Vagina (tissue), 2 donors: ENCODE measurements around the gene CD83. TPM values are rescaled to one million over a fixed set of nuclear protein-coding genes. Genes with fewer than 3 reads are reported as not detected.
"Not testable (repeated sequence)": the region's sequence is repeated elsewhere in the genome, so short reads cannot be mapped to it uniquely, and the experiment has no call there.

Source experiments
- DNase-seq, 2 donors: peaks; one replicate each; pipeline ENCODE4 v3.0.0-alpha.2; 2017; ENCODE audit errors: extremely low spot score in 2 of 2
- H3K27ac ChIP-seq: fragments of 200-600 bp; sonication (generic); one replicate; pipeline ENCODE4 v1.5.1; 2019
- H3K27me3 ChIP-seq: fragments of 200-600 bp; sonication (generic); one replicate; pipeline ENCODE4 v1.5.1; 2019
- H3K36me3 ChIP-seq, 2 donors: fragments of 200-600 bp; sonication (generic); one replicate each; pipeline ENCODE4 v1.5.1; 2017 to 2019
- H3K4me1 ChIP-seq: fragments of 200-600 bp; sonication (generic); one replicate; pipeline ENCODE4 v1.5.1; 2019
- H3K4me3 ChIP-seq, 2 donors: fragments of 200-600 bp; sonication (generic); 1 replicate in 1 of 2; 2 replicates in 1 of 2; pipeline ENCODE4 v1.5.1; 2016 to 2019
- H3K9me3 ChIP-seq: fragments of 200-600 bp; sonication (generic); one replicate; pipeline ENCODE4 v1.5.1; 2019
- POLR2A ChIP-seq, 2 donors: fragments of 450-650 bp; IDR thresholded peaks; one replicate each; pipeline ENCODE4 v1.6.1; 2017; ENCODE audit warnings: antibody characterized with exemption in 2 of 2, mild to moderate bottlenecking in 2 of 2, moderate library complexity in 2 of 2
- POLR2AphosphoS5 ChIP-seq, 2 donors: sonication (generic); formaldehyde crosslinking; IDR thresholded peaks; one replicate each; pipeline ENCODE4 v1.9.0; 2017; ENCODE audit warnings: antibody characterized with exemption in 2 of 2, mild to moderate bottlenecking in 2 of 2, low read depth in 1 of 2; ENCODE audit not compliant: insufficient read depth in 1 of 2
- intact Hi-C: fragments of 100-400 bp; cut with DNase I; formaldehyde crosslinking; loops from one replicate; pipeline ENCODE4 v1.15.1; 2023
- total RNA-seq: library from RNA; depleted of rRNA; stranded (reverse); fragments of >200 nt; gene quantifications from one replicate; pipeline ENCODE4 v1.2.3, GENCODE V29; 2016
- TF ChIP-seq, protein P1 (sequence below), 3 experiments: fragments of 450-650 bp in 2 of 3; fragments of 200-600 bp in 1 of 3; sonication (generic) in 1 of 3; IDR thresholded peaks; one replicate each; pipeline ENCODE4 v1.5.1; 2017 to 2019; ENCODE audit warnings: antibody characterized with exemption in 3 of 3, mild to moderate bottlenecking in 2 of 3, moderate library complexity in 2 of 3

CD83 gene
- total RNA-seq, 1 donor from 2014 or later: 26.0 TPM

DNA sequence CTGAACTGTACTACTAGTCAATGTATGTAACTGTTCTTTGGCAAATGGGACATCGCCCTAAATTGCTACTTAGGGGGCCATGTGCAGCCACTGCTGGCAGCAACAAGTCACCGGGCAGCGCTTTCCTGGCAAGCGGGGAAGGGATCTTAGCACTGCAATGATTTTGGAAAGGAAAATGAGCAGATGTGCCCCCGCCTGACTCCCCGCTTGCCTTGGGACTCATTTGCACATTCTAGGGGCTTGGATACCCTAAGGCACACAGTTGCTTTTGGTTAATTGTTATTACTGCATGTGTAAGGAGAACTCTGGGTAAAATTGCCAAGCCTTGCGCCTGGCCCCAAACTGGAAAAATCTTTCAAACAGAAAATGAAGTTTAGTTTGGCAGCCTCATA, 32.2 kb downstream of the CD83 start:
- no peak for DNase-seq
- TF ChIP-seq POLR2A (IDR thresholded peaks at IDR 0.05) (no peak), POLR2AphosphoS5 (IDR thresholded peaks at IDR 0.05; ENCODE audit: insufficient read depth in 1 of 2, low read depth in 1 of 2) (no peak)
- TF ChIP-seq, protein P1, sequence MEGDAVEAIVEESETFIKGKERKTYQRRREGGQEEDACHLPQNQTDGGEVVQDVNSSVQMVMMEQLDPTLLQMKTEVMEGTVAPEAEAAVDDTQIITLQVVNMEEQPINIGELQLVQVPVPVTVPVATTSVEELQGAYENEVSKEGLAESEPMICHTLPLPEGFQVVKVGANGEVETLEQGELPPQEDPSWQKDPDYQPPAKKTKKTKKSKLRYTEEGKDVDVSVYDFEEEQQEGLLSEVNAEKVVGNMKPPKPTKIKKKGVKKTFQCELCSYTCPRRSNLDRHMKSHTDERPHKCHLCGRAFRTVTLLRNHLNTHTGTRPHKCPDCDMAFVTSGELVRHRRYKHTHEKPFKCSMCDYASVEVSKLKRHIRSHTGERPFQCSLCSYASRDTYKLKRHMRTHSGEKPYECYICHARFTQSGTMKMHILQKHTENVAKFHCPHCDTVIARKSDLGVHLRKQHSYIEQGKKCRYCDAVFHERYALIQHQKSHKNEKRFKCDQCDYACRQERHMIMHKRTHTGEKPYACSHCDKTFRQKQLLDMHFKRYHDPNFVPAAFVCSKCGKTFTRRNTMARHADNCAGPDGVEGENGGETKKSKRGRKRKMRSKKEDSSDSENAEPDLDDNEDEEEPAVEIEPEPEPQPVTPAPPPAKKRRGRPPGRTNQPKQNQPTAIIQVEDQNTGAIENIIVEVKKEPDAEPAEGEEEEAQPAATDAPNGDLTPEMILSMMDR (IDR thresholded peaks at IDR 0.05): no peak
- H3K36me3 ChIP-seq: no peaks in the 10 kb centered on the region
- H3K27me3 ChIP-seq: no peaks in the 10 kb centered on the region
- no peaks in the 10 kb centered on the region for H3K4me1 ChIP-seq
- H3K27ac ChIP-seq: no peak overlapping the region
- intact Hi-C loops: loop anchor here (10.0 kb wide), 1 partner anchor 235 kb away; no protein-coding TSS in a partner anchor
- H3K4me3 ChIP-seq: no peak overlapping the region
- no peaks in the 10 kb centered on the region for H3K9me3 ChIP-seq

DNA sequence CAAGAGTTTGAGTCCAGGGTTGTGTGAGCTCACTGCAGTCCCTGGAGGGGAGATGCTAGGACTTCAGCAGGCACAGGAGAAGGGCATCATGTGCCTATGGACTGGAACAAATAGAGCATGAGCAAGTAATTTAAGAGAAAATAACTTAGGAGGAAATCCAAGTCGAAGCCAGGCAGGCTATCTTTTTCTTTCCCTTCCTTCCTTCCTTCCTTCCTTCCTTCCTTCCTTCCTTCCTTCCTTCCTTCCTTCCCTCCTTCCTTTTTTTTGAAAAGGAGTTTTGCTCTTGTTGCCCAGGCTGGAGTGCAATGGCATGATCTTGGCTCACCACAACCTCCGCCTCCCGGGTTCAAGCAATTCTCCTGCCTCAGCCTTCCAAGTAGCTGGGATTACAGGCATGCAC, 33.7 kb downstream of the CD83 start:
- H3K27ac ChIP-seq, DNase-seq, H3K4me1 ChIP-seq, intact Hi-C loops, H3K4me3 ChIP-seq, H3K27me3 ChIP-seq, H3K36me3 ChIP-seq, H3K9me3 ChIP-seq: not testable (repeated sequence)

DNA sequence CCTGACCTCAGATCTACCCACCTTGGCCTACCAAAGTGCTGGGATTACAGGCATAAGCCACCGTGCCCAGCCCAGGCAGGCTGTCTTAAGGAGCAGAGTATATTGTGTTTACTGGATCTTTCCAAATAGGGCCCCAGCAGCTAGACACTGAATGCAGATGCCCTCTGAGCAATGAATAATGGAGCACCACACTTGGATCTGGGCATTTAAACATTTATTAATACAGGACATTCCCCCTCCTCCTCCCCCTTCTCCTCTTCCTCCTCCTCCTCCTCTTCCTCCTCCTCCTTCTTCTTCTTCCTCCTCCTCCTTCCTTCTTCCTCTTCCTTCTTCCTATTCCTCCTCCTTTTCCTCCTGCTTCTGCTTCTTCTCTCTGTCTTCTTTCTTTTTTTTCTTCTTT, 34.2 kb downstream of the CD83 start:
- no peak overlapping the region for H3K27ac ChIP-seq
- H3K9me3 ChIP-seq: no peaks in the 10 kb centered on the region
- no peaks in the 10 kb centered on the region for H3K27me3 ChIP-seq
- H3K36me3 ChIP-seq: no peaks in the 10 kb centered on the region
- intact Hi-C loops: no loop called here
- DNase-seq: no peak
- no peak overlapping the region for H3K4me3 ChIP-seq
- H3K4me1 ChIP-seq: no peaks in the 10 kb centered on the region
- TF ChIP-seq POLR2A (IDR thresholded peaks at IDR 0.05) (no peak), POLR2AphosphoS5 (IDR thresholded peaks at IDR 0.05; ENCODE audit: insufficient read depth in 1 of 2, low read depth in 1 of 2) (no peak)
- TF ChIP-seq, protein P1 (IDR thresholded peaks at IDR 0.05): no peak

DNA sequence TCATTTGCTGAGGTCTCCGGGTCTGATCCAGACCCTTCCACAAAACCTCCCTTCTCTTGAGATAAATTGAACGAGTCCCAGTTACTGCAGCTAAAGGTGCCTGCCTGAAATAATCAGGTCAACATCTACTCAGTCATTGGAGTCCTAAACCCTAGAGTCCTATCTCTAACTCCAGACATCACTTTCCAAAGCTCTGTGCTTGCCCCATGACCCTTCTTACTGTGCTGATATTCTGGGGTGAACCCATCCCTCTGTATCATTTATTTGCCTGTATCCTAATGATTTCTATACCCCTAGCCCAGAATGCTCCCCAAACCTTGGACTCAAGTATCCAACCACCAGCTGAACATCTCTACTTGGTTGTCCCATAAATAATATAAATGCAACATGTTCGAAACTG, 35.7 kb downstream of the CD83 start:
- Histone ChIP-seq H3K27me3 (no peaks in the 10 kb centered on the region), H3K36me3 (no peaks in the 10 kb centered on the region), H3K9me3 (no peaks in the 10 kb centered on the region), H3K4me1 (no peaks in the 10 kb centered on the region), H3K4me3 (no peak overlapping the region), H3K27ac (no peak overlapping the region)
- intact Hi-C loops: no loop called here
- no peak for TF ChIP-seq POLR2A (IDR thresholded peaks at IDR 0.05)
- TF ChIP-seq, protein P1 (IDR thresholded peaks at IDR 0.05): no peak
- TF ChIP-seq POLR2AphosphoS5 (IDR thresholded peaks at IDR 0.05; ENCODE audit: insufficient read depth in 1 of 2, low read depth in 1 of 2): no peak
- DNase-seq: no peak

DNA sequence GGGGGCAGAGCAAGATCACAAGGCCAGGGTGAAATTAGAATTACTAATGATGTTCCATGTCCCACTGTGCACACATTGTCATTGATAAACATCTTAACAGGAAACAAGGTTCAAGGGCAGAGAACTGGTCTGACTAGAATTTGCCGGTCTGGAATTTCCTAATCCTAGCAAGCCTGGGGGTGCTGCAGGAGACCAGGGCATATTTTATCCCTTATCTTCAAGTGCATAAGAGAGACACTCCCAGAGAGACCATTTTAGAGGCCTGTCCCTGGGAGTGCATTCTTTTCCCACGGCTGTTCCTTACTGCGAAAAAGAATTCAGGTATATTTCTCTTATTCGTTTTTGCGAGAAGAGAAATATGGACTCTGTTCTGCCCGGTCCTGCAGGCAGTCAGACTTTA, 41.5 kb downstream of the CD83 start:
- Histone ChIP-seq H3K27ac (no peak overlapping the region), H3K4me1 (no peaks in the 10 kb centered on the region), H3K4me3 (no peak overlapping the region), H3K9me3 (no peaks in the 10 kb centered on the region), H3K36me3 (no peaks in the 10 kb centered on the region), H3K27me3 (no peaks in the 10 kb centered on the region)
- TF ChIP-seq POLR2AphosphoS5 (IDR thresholded peaks at IDR 0.05; ENCODE audit: insufficient read depth in 1 of 2, low read depth in 1 of 2): no peak
- TF ChIP-seq, protein P1 (IDR thresholded peaks at IDR 0.05): no peak
- no peak for TF ChIP-seq POLR2A (IDR thresholded peaks at IDR 0.05)
- no peak for DNase-seq
- intact Hi-C loops: no loop called here

DNA sequence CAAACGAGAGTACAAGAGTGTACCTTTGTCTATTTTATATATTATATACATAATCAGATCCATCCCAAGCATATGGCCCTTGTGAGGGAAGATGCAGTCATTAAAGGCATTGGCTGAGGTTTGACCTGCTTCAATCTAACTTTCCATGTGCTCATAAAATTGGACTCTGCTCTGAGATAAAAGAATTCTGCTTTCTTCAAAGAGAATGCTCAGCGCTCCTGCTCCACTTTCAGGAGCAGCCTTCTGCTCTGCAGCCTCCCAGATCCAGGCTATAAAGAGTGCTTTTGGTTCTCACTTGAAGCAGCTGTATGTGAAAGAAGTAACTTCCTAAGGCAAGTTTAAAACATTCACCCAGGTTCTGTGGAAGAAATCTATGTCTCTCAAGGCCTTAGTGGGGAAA, 45.3 kb downstream of the CD83 start:
- no peaks in the 10 kb centered on the region for H3K36me3 ChIP-seq
- H3K4me1 ChIP-seq: no peaks in the 10 kb centered on the region
- intact Hi-C loops: no loop called here
- no peak overlapping the region for H3K4me3 ChIP-seq
- H3K27me3 ChIP-seq: no peaks in the 10 kb centered on the region
- no peaks in the 10 kb centered on the region for H3K9me3 ChIP-seq
- DNase-seq: no peak
- TF ChIP-seq, protein P1 (IDR thresholded peaks at IDR 0.05): no peak
- TF ChIP-seq POLR2A (IDR thresholded peaks at IDR 0.05) (no peak), POLR2AphosphoS5 (IDR thresholded peaks at IDR 0.05; ENCODE audit: insufficient read depth in 1 of 2, low read depth in 1 of 2) (no peak)
- no peak overlapping the region for H3K27ac ChIP-seq
